Stimulated activated CD8-positive, alpha-beta memory T cell treated with anti-CD3 and anti-CD28 coated beads, Interleukin-15, amount 100 ng/mL, for 1 hour (primary cell): ENCODE measurements around the gene INAFM2.

Experiments used
- DNase-seq: peaks from one replicate; pipeline ENCODE4 v3.0.0-alpha.2; 2020; ENCODE audit warnings: low read depth

Gene INAFM2

GRCh38 chr15:40323239-40323952, at the start of gene INAFM2:
Gene INAFM2 (plus strand): TSS chr15:40323692. CDS start chr15:40324056, 364 bp downstream.
- DNase-seq = peak; percentile 82

- DNase-seq = peak; percentile 79
These were observed 48.9 kb upstream of the INAFM2 start for GRCh38 chr15:40274350-40275274.

- DNase-seq = no peak
These were observed 48.0 kb upstream of the INAFM2 start for GRCh38 chr15:40275523-40275922.

- no peak for DNase-seq
These were observed 47.5 kb upstream of the INAFM2 start for GRCh38 chr15:40275954-40276353.

GRCh38 chr15:40276927-40277326, 46.6 kb upstream of the INAFM2 start:
- no peak for DNase-seq

GRCh38 chr15:40277471-40277870, 46.0 kb upstream of the INAFM2 start:
- no peak for DNase-seq

- DNase-seq = no peak
These were observed 45.5 kb upstream of the INAFM2 start for GRCh38 chr15:40278026-40278425.

GRCh38 chr15:40279437-40280141, 43.9 kb upstream of the INAFM2 start:
- DNase-seq = peak; percentile 56

GRCh38 chr15:40280260-40281056, 43.0 kb upstream of the INAFM2 start:
- DNase-seq = no peak

- DNase-seq = no peak
These were observed 42.3 kb upstream of the INAFM2 start for GRCh38 chr15:40281057-40281800.

GRCh38 chr15:40281801-40282146, 41.7 kb upstream of the INAFM2 start:
- DNase-seq = no peak

- no peak for DNase-seq
These were observed 41.2 kb upstream of the INAFM2 start for GRCh38 chr15:40282147-40282868.

GRCh38 chr15:40282869-40283614, 40.5 kb upstream of the INAFM2 start, which contains the start of gene ANKRD63:
Gene ANKRD63 (minus strand): TSS chr15:40283064. CDS start chr15:40282586, 478 bp downstream.
- DNase-seq = no peak

- DNase-seq = no peak
These were observed 39.7 kb upstream of the INAFM2 start for GRCh38 chr15:40283615-40284300.

- DNase-seq = no peak
These were observed 38.3 kb upstream of the INAFM2 start for GRCh38 chr15:40285151-40285550.

- no peak for DNase-seq
These were observed 37.9 kb upstream of the INAFM2 start for GRCh38 chr15:40285554-40286011.

- no peak for DNase-seq
These were observed 37.4 kb upstream of the INAFM2 start for GRCh38 chr15:40286061-40286532.

GRCh38 chr15:40286794-40287193, 36.7 kb upstream of the INAFM2 start:
- DNase-seq = no peak

- DNase-seq = no peak
These were observed 36.0 kb upstream of the INAFM2 start for GRCh38 chr15:40287505-40287904.
